GM19397 (cell line): Measurements from ENCODE around the gene CYGB.

Experiments used
- ATAC-seq: cut with Tn5 transposase; IDR thresholded peaks from one replicate; pipeline ENCODE4 v1.9.1; 2021; ENCODE audit warnings: mild to moderate bottlenecking, moderate library complexity; ENCODE audit not compliant: unreplicated experiment

CYGB gene

DNA sequence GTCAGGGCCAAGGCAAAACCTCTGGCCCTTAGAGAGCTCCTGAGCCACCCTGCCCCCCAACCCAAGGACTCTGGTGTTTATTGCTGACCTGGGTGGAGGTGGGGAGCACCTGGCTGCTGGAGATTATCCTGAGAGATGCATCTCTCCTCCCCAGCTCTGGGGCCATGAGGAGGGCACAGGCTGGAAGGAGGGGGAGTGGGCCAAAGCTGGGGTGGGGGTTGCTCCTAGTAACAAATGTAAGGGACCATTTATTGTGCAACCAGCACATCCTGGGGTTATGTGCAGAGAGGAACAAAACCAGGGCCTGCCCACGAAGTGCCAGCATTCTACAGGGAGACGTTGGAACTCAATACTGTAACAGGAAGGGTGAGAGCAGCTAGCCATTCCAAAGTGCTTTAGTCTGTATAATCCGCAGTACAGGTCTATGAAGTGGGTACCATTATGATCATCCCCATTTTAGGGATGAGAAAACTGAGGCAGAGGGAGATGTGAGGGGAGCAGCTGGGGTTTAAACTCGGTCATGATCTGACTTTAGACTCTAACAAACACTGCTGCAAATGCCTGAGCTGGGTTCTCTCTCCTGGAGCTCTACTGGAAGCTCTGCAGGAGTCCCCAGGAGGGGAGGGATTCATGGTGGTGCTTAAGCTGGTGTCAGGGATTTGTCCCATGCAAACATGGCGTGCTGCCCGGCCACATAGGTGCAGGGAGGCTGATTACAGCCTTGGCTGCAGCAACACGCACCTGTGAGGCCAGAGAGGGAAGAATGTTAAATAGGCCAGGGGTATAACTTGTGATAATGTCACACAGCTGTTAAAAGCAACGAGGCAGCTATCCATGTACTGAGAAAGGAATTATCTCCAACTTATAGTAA is 34.9 kb downstream of the CYGB start:
- ATAC-seq: no peak

DNA sequence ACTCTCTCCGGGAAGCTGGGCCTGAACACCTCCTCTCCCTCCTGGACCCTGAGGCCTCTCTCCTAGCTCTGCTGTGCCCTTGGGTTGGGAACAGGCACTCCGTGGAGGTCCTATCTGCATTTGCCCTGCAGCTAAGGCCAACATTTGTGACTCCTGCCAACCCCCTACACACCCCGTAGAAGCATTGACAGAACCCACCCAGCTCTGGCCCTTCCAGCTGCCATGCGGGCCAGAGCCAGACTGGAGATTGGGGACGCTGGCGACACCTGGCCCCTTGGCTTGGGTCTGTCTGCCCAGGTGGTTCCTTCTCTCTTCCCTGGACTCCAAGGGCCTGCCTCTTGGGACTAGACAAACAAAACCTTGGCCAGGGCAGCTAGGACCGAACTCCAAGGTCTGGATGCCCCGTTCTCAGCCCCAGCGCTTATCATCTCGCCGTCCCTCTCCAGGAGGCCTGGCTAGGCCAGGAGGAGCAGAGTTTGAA is 35.6 kb downstream of the CYGB start:
- no peak for ATAC-seq

- peak; percentile 59 for ATAC-seq
These were observed 36.3 kb downstream of the CYGB start, which contains the start of gene RHBDF2 for GRCh38 chr17:76501018-76501826. Gene RHBDF2, minus strand, starts transcription at chr17:76501423. Its CDS starts 19,899 bp downstream, at chr17:76481524.

DNA sequence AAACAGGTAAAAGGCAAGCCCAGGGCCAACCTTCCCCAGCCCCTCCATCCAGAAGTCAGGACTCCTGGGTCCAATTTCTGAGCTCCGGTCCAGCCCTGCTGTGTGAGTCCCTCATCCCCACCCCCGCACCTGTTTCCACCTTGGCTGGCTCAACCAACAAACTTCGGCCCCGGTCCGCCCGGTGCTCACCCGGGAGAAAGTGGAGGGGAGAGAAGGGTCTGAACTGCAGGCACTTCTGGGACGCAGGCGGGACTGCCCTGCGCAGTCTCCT is 36.8 kb downstream of the CYGB start:
- no peak for ATAC-seq

DNA sequence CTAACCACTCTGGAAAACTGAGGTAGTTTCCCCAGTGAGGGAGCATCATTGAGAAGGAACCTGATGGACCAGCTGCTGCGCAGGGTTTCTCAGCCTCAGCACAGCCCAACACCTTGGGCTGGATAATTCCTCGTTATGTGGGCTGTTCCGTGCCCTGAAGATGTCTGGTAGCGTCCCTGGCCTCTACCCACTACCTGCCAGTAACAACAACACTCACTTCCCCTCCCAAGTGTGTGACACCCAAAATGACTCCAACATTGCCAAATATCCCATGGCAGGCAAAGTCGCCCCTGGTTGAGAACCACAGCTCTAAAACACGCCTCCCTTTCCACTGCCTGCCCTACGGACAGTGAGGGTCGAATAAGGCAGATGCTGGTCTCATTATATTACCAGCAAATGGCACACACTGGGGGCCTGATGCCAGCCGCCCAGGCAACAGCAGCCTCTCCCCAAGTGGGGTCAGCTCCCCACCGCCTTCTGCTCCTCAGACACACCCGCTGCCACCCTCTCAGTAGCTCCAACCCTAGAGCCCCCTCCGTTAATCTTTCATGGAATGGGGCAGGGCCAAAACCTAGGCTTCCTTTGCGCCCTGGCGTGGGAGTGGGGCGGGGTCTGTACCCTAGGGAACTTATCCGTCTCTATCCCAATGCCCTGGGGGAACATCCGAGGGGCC is 37.3 kb downstream of the CYGB start:
- ATAC-seq: no peak

DNA sequence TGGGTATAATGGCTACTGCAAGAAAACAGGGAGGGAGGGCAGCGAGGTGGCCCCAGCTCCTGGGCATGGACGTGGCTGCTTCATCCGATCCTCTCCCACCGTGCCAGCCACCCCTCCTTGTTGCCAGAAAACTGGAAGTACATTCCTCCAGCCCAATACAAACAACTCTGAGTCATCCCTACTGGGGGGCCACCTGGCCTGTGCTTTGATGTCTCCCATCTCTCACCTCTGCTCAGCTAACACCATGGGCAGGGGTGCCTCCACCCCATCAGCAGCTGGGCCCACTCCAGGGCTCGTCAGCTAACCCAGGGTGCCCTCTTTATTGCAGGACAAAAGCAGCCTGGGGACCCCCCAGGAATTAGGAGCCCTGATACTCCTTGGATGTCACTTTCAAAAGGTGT is 38.2 kb downstream of the CYGB start:
- ATAC-seq: no peak

DNA sequence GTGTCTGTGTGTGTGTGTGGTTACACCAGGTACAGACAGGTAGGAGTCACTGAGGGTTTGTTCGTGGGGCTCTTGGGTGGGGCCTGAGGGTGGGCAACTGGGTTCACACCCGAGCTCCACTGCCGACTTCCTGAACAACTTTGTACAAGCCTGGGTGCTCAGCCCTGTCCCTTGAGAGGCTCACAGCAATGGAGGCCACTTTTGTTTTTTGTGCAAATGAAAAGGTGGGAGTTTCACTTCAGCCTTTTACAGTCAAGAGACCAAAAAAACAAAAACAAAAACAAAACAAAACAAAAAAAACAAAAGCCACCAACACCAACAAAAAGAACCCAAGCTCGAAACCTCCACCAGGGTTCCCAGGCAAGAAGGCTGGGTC is 38.6 kb downstream of the CYGB start:
- no peak for ATAC-seq

GRCh38 chr17:76497979-76498875 is 39.3 kb downstream of the CYGB start:
- no peak for ATAC-seq

GRCh38 chr17:76497699-76497978 is 39.9 kb downstream of the CYGB start:
- no peak for ATAC-seq

GRCh38 chr17:76496464-76496863 is 41.0 kb downstream of the CYGB start:
- ATAC-seq: no peak

DNA sequence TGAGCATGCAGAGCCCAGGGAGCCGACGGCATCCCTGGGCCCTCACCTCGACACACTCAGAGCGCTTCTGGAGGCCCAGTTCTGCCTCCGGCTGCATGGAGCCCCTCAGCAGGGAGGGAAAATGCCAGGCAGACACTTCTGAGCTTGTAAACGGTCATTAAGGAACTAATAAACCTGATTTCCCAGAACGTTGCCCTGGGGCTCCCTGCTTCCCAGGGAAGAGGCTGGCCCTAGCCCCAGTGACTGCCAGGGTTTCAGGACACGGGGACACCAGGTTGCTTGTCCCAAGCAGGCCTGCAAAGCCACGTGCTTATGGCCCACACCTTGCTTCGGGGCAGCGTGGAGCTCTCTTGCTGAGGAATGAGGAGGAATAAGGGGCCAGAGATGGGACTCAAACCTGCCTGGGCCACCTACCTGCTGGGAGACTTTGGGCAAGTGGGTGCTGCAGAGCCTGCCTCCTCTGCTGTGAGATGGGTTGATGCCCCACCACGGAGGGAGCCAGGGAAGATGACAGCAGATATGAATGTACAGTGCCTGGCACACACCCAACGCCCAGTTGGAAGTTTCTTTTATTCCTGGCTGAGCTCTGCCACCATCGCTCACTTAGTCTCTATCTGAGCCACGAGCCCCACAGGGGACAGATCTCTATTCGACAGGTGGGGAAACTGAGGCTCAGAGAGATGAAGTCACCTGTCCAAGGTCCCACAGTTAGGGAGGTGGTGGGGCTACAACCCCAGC is 41.7 kb downstream of the CYGB start:
- ATAC-seq: no peak

GRCh38 chr17:76493505-76494167 is 43.9 kb downstream of the CYGB start:
- no peak for ATAC-seq

GRCh38 chr17:76492989-76493501 is 44.5 kb downstream of the CYGB start:
- peak; percentile 37 for ATAC-seq

DNA sequence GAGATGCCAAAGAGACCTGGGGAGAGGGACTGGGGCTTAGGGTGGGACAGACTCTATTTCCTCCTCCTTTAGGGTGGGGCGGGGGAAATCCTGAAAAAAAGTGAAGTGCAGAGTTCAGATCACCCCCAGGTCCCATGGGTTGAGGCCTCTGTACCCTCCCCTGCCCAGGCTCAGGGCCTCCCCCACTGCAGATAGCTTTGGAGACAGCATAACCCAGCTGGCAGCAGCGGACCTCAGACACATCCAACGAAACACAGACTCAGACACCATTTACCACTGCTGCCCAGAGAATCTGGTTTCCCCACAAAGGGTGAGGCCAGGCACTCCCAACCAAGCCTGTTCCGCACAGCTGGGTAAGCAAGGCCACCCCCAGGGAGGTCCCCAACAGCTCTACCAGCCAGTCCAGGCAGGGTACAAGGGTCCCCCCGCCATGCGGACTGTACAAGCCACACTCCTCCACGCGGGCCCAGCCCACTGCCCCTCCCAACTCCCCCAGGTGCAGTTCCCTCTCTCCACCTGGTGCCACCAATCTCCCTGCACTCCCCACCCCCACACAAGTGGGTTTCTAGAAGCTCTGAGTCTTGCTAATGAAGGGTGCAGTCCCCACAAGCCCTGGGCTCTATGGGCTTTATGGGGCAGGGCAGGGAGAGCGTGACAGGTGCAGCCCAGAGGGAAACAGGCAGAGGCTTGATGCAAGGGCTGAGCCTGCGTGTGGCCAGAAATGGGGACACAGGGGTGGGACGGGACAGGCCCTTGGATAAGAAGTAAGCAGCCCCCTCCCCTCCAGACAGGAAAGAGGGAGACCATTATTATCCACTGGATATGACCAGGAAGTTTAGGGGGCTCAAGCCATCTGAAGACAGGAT is 45.2 kb downstream of the CYGB start:
- ATAC-seq: peak; percentile 38

DNA sequence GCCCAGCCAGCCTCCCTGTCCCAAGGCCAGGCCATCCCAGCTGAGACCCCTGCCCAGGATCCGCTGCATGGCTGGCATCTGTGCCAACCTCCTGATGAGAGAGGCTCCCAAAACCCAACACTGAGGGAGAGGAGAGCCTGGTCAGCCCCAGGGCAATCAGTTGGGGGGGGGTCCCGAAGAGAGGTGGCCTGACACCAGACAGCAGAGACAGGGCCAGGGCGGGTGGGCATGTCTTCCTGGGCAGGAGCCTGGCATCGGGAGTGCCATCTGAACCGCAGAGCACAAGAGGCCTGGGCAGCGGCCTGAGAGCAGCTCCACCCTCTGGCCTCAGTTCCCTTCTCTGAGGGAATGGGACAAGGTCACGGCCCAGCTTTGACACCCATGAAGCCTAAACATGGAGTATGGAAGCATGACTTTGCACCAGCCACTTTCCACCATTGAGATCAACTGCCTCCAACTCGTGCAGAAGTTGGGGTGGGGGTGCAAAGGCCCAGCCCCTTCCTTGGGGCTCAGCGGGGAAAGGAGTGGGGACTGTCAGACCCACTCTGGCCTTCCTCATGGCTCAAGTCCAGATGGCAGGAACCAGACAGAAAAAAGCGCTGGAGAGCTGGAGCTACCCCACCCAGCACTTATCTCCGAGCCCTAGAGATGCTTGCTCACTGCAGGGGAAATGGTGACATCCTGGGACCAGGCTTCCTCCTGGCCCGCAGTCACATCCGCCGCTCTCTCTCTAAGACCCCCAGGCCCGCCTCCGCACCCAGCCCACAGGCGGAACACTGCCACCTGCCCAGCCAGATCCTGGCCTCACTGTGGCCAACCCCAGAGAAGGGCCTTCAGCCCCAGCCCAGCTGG is 46.0 kb downstream of the CYGB start:
- ATAC-seq: peak; percentile 10

DNA sequence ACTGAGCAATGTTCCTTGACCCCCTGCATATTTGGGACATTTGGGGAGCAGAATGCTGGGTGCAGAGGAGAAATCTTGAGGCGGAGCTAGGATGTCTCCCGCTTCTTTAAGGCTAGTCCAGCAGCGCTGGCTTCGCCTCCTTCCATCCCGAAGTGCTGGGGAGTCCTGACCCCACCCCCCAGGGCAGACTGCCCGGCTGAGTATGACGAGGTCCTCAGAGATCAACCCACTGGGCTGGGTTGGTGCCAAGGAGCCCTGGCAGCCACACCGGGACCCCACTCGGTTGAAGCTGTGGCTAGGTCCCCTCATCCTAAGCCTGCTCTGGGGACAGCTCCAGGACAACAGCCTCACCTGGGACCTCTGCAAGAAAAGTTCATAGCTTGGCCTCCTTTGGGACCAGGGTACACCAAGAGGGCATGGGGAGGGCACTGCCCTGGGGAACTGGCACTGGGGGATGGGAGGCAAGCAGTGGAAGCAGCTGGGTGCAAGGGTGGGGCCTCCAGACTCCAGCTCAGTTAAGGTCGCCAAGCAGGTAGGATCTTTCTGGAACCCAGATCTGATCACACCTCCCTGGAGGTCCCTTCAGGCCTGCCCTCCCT is 47.3 kb downstream of the CYGB start:
- no peak for ATAC-seq
